Right lobe of liver (tissue), 6 donors: ENCODE data around the gene UBE2F. TPM values are rescaled to one million over a fixed set of nuclear protein-coding genes. Genes with fewer than 3 reads are reported as not detected.

Experiments
- ATAC-seq, 4 donors: fragments of 200-7000 bp; cut with Tn5 transposase; one replicate each; pipeline ENCODE4 v1.9.1; 2020; ENCODE audit warnings: mild to moderate bottlenecking in 4 of 4, moderate library complexity in 4 of 4
- DNase-seq, 3 donors: peaks; one replicate each; pipeline ENCODE4 v3.0.0-alpha.2; 2020
- H3K27ac ChIP-seq, 3 donors: fragments of 200-600 bp; one replicate each; pipeline ENCODE4 v1.8.0; 2022
- H3K27me3 ChIP-seq, 2 donors: fragments of 200-600 bp; one replicate each; pipeline ENCODE4 v1.8.0; 2022
- H3K36me3 ChIP-seq, 4 donors: fragments of 200-600 bp; sonication (generic) in 1 of 4; one replicate each; pipeline versions ENCODE4 v1.5.1 to v1.8.0; 2017 to 2022; ENCODE audit warnings: control low read depth in 1 of 4
- H3K4me1 ChIP-seq, 4 donors: fragments of 200-600 bp; sonication (generic) in 1 of 4; one replicate each; pipeline versions ENCODE4 v1.5.1 to v1.8.0; 2017 to 2022; ENCODE audit warnings: control low read depth in 1 of 4
- H3K4me3 ChIP-seq, 3 donors: fragments of 200-600 bp; one replicate each; pipeline ENCODE4 v1.8.0; 2022
- H3K9me3 ChIP-seq, 4 donors: fragments of 200-600 bp; sonication (generic) in 1 of 4; one replicate each; pipeline versions ENCODE4 v1.5.1 to v1.8.0; 2017 to 2022; ENCODE audit warnings: control low read depth in 1 of 4
- POLR2A ChIP-seq: fragments of 450-650 bp; IDR thresholded peaks from one replicate; pipeline ENCODE4 v1.6.1; 2017; ENCODE audit warnings: antibody characterized with exemption, mild to moderate bottlenecking
- WGBS: methylation state at CpG from one replicate; pipeline ENCODE4 v1.1.6; 2018; ENCODE audit warnings: low coverage, low lambda C conversion rate; ENCODE audit not compliant: insufficient coverage; ENCODE audit errors: missing lambda C conversion rate; 5-methylcytosine and 5-hydroxymethylcytosine counted together
- intact Hi-C, 2 donors: fragments of 100-400 bp; cut with DNase I; formaldehyde crosslinking; loops; one replicate each; pipeline versions ENCODE4 v1.11.2 to v1.14.1; 2022
- long read RNA-seq: library from polyadenylated mRNA; unstranded; transcript quantifications from one replicate; pipeline ENCODE4 v2.0.0, GENCODE V29; 2019
- total RNA-seq, 6 experiments: library from RNA; depleted of rRNA in 2 of 6; stranded (reverse); fragments of >200 nt in 2 of 6; fragmentation: NEBNext Ultra II Directional in 3 of 6; extraction: Animal tissue kit (Norgen Biotek cat#: 25700) in 3 of 6; gene quantifications; one replicate each; pipeline versions ENCODE4 v1.1.0 to v1.2.4, GENCODE V29; 2016 to 2023
- TF ChIP-seq, protein P1 (sequence below), 4 donors: fragments of 200-600 bp in 3 of 4; fragments of 450-650 bp in 1 of 4; IDR thresholded peaks; one replicate each; pipeline versions ENCODE4 v1.5.1 to v1.8.0; 2016 to 2022; ENCODE audit warnings: antibody characterized with exemption in 4 of 4, mild to moderate bottlenecking in 2 of 4
- donor health status: DM: no; HTN: yes; CAD: no.
- donor health status: DM: no; HTN: no; CAD: no.
- donor health status: DM: no; HTN: no; CAD: no.
- donor health status: DM: no; HTN: yes; CAD: no.
- donor health status: DM: no; HTN: yes; CAD: no.

The UBE2F gene, protein sequence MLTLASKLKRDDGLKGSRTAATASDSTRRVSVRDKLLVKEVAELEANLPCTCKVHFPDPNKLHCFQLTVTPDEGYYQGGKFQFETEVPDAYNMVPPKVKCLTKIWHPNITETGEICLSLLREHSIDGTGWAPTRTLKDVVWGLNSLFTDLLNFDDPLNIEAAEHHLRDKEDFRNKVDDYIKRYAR
- total RNA-seq: 10 to 100 TPM; 23.3 to 44.9 (median 28.3) TPM
- long read RNA-seq, transcript UBE2F-201 (10 exons, 2,009 nt): major isoform, 10 of 21 reads
- long read RNA-seq, partial matches to known transcripts: 6 of 21 reads
- long read RNA-seq, other reads (novel, unspliced or antisense): 3 of 21 reads

DNA sequence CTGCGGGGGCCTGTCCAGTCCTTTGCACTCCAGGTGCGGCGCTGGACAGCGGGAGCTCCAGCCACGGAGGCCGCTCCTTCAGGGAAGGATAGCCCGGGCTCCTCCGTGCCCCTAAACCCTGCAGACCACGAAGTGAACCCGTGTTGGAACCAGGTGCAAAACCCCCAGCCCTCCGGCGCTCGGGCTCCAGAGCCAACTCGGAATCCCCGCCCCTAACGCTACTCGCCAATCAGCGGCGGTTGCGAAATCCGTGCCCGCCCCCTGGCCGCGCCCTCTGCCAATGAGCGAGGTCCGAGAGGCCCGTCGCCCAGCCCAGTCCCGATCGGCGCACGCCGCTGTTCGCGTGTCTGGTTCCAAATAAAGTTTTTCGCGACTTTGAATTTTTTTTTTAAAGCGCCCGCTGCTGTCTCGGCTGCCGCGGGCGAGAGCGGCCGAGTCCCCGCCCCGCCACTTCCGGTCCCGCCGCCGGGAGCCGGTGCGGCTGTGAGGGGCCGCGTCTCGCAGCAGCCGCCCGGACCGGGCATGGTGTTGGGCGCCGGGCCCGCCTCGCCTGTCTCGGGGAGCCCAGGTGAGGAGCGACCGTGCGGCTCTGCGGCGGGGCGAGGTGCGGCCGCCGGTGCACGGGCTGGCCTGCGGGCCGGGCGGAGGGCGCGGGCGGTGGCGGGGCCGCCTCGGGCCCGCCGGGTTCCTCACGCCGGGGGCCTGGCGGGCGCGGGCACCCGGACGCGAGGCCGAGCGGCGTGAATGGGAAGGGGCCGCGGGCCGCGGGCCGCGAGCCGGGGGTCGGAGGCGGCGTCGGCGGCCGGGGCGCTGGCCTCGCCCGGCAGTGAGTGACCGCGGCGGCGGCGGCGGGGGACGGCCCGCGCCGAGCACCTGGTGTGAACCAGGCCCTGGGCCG, at the start of gene UBE2F:
UBE2F (plus strand) TSS at position 450 of the 898 bp plus-strand sequence. CDS start 6,094 bp downstream, outside the sequence.
- H3K36me3 ChIP-seq: no peaks in the 10 kb centered on the region
- H3K4me1 ChIP-seq: peaks cover 0 to 16% (median 3%) of the 10 kb centered on the region in 4 donors
- no peaks in the 10 kb centered on the region for H3K27me3 ChIP-seq
- ATAC-seq (peak; percentile 95 to 97 (median 96)), DNase-seq (peak; percentile 98)
- peak within 1 kb of the TSS; percentile 69 to 86 (median 82) for H3K4me3 ChIP-seq
- H3K27ac ChIP-seq: peak within 1 kb of the TSS in 2 of 3 donors; percentile 35 to 59
- no peaks in the 10 kb centered on the region for H3K9me3 ChIP-seq
- TF ChIP-seq POLR2A: peak; percentile 83
- TF ChIP-seq, protein P1, sequence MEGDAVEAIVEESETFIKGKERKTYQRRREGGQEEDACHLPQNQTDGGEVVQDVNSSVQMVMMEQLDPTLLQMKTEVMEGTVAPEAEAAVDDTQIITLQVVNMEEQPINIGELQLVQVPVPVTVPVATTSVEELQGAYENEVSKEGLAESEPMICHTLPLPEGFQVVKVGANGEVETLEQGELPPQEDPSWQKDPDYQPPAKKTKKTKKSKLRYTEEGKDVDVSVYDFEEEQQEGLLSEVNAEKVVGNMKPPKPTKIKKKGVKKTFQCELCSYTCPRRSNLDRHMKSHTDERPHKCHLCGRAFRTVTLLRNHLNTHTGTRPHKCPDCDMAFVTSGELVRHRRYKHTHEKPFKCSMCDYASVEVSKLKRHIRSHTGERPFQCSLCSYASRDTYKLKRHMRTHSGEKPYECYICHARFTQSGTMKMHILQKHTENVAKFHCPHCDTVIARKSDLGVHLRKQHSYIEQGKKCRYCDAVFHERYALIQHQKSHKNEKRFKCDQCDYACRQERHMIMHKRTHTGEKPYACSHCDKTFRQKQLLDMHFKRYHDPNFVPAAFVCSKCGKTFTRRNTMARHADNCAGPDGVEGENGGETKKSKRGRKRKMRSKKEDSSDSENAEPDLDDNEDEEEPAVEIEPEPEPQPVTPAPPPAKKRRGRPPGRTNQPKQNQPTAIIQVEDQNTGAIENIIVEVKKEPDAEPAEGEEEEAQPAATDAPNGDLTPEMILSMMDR (IDR thresholded peaks at IDR 0.05): no peak
- WGBS: no CpG with 5 or more reads among the region's 123 CpGs
- intact Hi-C loops: no loop called here

DNA sequence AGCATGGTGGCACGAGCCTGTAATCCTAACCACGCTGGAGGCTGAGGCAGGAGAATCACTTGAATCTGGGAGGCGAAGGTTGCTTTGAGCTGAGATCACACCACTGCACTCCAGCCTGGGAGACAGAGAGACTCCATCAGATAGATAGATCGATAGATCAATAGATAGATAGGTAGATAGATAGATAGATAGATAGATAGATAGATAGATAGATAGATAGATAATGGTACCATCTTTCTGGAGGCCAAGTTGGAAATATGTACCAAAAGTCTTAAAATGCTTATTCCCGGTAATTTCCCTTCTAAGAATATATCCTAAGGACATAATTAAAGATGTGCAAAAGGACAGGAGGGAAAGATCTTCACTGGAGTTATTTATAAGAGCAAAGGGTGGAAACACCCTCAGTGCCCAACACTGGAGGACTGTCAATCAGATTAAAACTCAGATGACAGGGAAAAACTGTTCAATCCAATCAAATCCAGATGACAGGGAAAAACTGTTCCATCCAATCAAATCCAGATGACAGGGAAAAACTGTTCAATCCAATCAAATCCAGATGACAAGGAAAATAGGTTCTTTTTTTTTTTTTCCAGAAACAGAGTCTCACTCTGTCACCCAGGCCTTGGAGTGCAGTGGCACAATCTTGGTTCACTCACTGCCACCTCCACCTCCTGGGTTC, 49.0 kb upstream of the UBE2F start:
- ATAC-seq (no peak), DNase-seq (no peak)
- H3K4me3 ChIP-seq: no peak overlapping the region
- no peaks in the 10 kb centered on the region for H3K27me3 ChIP-seq
- intact Hi-C loops: no loop called here
- no peaks in the 10 kb centered on the region for H3K4me1 ChIP-seq
- H3K27ac ChIP-seq: no peak overlapping the region
- H3K9me3 ChIP-seq: no peaks in the 10 kb centered on the region
- no peaks in the 10 kb centered on the region for H3K36me3 ChIP-seq
- WGBS: 82% methylated on average over 3 of the region's 5 CpGs
- no peak for TF ChIP-seq POLR2A
- TF ChIP-seq, protein P1 (IDR thresholded peaks at IDR 0.05): no peak

DNA sequence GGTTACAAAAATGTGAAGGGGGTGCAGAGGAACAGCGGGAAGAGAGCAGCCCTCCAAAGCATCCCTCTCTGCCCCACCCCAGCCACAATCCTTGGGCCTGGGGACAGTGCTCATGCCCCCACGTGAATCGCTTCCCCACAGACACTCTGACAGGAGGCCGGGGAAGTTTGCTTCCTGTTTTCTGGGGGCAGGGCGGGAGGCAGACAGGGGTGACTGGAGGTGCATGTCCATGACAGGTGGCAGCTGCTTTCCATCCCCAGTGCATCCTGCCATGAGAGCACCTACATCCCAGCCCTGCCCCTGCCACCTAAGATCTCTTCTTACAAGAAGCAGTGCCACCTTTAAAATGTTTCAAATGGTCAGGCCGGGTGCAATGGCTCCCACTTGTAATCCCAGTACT, 47.2 kb upstream of the UBE2F start:
- 55% methylated on average over 4 of the region's 6 CpGs for WGBS
- ATAC-seq (peak in 1 of 4 donors; percentile 15), DNase-seq (no peak)
- TF ChIP-seq POLR2A: no peak
- TF ChIP-seq, protein P1 (IDR thresholded peaks at IDR 0.05): no peak
- Histone ChIP-seq H3K4me1 (no peaks in the 10 kb centered on the region), H3K9me3 (no peaks in the 10 kb centered on the region), H3K4me3 (no peak overlapping the region), H3K27ac (no peak overlapping the region), H3K36me3 (no peaks in the 10 kb centered on the region), H3K27me3 (no peaks in the 10 kb centered on the region)
- intact Hi-C loops: no loop called here

DNA sequence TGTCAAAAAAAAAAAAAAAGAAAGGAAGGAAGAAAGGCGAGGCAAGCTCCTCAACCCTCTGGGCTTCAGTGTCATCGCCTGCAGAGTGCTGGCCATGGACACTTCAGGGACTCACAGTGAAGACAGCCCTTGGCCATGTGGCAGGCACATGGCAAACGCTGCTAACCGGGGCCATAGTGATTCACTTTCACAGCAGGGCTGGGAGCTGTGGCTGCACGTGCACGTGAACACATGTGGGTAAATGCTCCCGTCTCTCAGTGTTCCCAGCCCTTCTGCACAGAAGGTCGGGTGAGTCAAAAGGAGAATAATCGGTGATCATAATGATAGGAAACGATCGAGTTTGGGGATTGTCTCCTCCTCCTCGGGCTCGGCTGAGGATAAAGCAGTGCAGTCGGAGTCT, 46.1 kb upstream of the UBE2F start:
- 84% methylated on average over 6 of the region's 14 CpGs for WGBS
- TF ChIP-seq, protein P1 (IDR thresholded peaks at IDR 0.05): no peak
- no peak for TF ChIP-seq POLR2A
- Histone ChIP-seq H3K27ac (no peak overlapping the region), H3K4me1 (no peaks in the 10 kb centered on the region), H3K36me3 (no peaks in the 10 kb centered on the region), H3K9me3 (no peaks in the 10 kb centered on the region), H3K27me3 (no peaks in the 10 kb centered on the region), H3K4me3 (no peak overlapping the region)
- DNase-seq (no peak), ATAC-seq (no peak)
- intact Hi-C loops: no loop called here
